GM12878 (cell line): ENCODE data around the gene CACNA2D3. TPM values are rescaled to one million over a fixed set of nuclear protein-coding genes. Genes with fewer than 3 reads are reported as not detected.

Experiments
- ATAC-seq: fragments of 200-7000 bp; cut with Tn5 transposase; 3 replicates; pipeline ENCODE4 v1.9.1; 2020; ENCODE audit warnings: mild to moderate bottlenecking, moderate library complexity
- BruUV-seq: library from RNA; stranded (reverse); fragments of 400-500 nt; replicated peaks from 2 replicates; lab custom pipeline; 2021; lab: Mats Ljungman, UMichigan
- CTCF ChIA-PET: fragments of 300-600 bp; sonication (Branson Sonifier 250); formaldehyde crosslinking; extraction: SDS; loops from one replicate; lab custom pipeline; 2021; ENCODE audit warnings: inconsistent platforms; lab: Yijun Ruan, JAX
- POLR2A ChIA-PET: fragments of 350-600 bp; formaldehyde crosslinking; extraction: SDS; loops from one replicate; lab custom pipeline; 2021; ENCODE audit warnings: inconsistent platforms; lab: Charles Lee
- RAD21 ChIA-PET: fragments of 300-600 bp; sonication (Branson Sonifier 250); formaldehyde crosslinking; loops from one replicate; lab custom pipeline; 2023; ENCODE audit warnings: antibody characterized with exemption; ENCODE audit not compliant: unreplicated experiment; lab: Charles Lee
- SMC1A ChIA-PET: fragments of 300-600 bp; sonication (Branson Sonifier 250); formaldehyde crosslinking; loops from one replicate; lab custom pipeline; 2023; ENCODE audit not compliant: unreplicated experiment, uncharacterized antibody; lab: Charles Lee
- DNase-seq: peaks from one replicate; pipeline ENCODE4 v3.0.0-alpha.2; 2011; ENCODE audit warnings: low read depth, low spot score
- FAIRE-seq: peaks from 3 replicates; lab custom pipeline; 2011; peaks lifted over from hg19 to GRCh38; lab: Jason Lieb, UNC
- H2AFZ ChIP-seq: 2 replicates; pipeline ENCODE4 v1.6.0; 2011; ENCODE audit warnings: low read depth, low read length, control low read depth; ENCODE audit not compliant: control insufficient read depth
- H3K27ac ChIP-seq: 2 replicates; pipeline ENCODE4 v1.5.1; 2011; ENCODE audit warnings: control low read depth; ENCODE audit not compliant: control insufficient read depth, insufficient read depth
- H3K27me3 ChIP-seq, 2 experiments: replicated peaks in 1 of 2; 2 replicates each; pipeline versions ENCODE4 v1.6.0 to v1.6.1; 2011; ENCODE audit warnings: low read length in 1 of 2; ENCODE audit not compliant: control insufficient read depth in 2 of 2, insufficient read depth in 2 of 2
- H3K36me3 ChIP-seq, 2 experiments: 2 replicates each; pipeline ENCODE4 v1.5.1; 2011; ENCODE audit warnings: low read length in 1 of 2; ENCODE audit not compliant: control insufficient read depth in 2 of 2, insufficient read depth in 2 of 2
- H3K4me1 ChIP-seq: 2 replicates; pipeline ENCODE4 v1.6.1; 2011; ENCODE audit warnings: mild to moderate bottlenecking, low read length, moderate library complexity, mixed read lengths; ENCODE audit not compliant: control insufficient read depth, insufficient read depth
- H3K4me2 ChIP-seq: 2 replicates; pipeline ENCODE4 v1.6.0; 2011; ENCODE audit warnings: control low read depth; ENCODE audit not compliant: control insufficient read depth, insufficient read depth
- H3K4me3 ChIP-seq: fragments of 200-600 bp; sonication (generic); 2 replicates; pipeline ENCODE4 v1.5.1; 2016
- H3K79me2 ChIP-seq: 2 replicates; pipeline ENCODE4 v1.6.0; 2011; ENCODE audit warnings: low read length; ENCODE audit not compliant: control insufficient read depth, insufficient read depth
- H3K9ac ChIP-seq: 2 replicates; pipeline ENCODE4 v1.8.0; 2011; ENCODE audit warnings: low read length, control low read depth, mixed read lengths; ENCODE audit not compliant: control insufficient read depth, insufficient read depth
- H3K9me3 ChIP-seq: replicated peaks from 3 replicates; pipeline ENCODE4 v1.5.1; 2011; ENCODE audit warnings: mild to moderate bottlenecking, low read length; ENCODE audit not compliant: control insufficient read depth, insufficient read depth
- H4K20me1 ChIP-seq: 2 replicates; pipeline ENCODE4 v1.6.0; 2011; ENCODE audit not compliant: control insufficient read depth, insufficient read depth
- EED ChIP-seq: sonication (generic); IDR thresholded peaks from 2 replicates; pipeline ENCODE4 v1.6.1; 2016; ENCODE audit warnings: antibody characterized with exemption, low read depth
- GABPA ChIP-seq: IDR thresholded peaks from 2 replicates; pipeline ENCODE4 v1.6.1; 2014; ENCODE audit warnings: antibody characterized with exemption, low read depth, mild to moderate bottlenecking, inconsistent platforms
- NFXL1 ChIP-seq: fragments of 450-650 bp; IDR thresholded peaks from 2 replicates; pipeline ENCODE4 v1.6.1; 2017; ENCODE audit warnings: antibody characterized with exemption, mild to moderate bottlenecking, borderline replicate concordance
- NFYB ChIP-seq: IDR thresholded peaks from 2 replicates; pipeline ENCODE4 v1.6.1; 2011; ENCODE audit warnings: low read depth, mild to moderate bottlenecking, low read length, improper control_type of control experiment, moderate library complexity; ENCODE audit not compliant: insufficient read depth
- POLR2A ChIP-seq: IDR thresholded peaks from 2 replicates; pipeline ENCODE4 v1.6.1; 2011; ENCODE audit warnings: low read depth, mild to moderate bottlenecking, low read length
- POLR2AphosphoS5 ChIP-seq: IDR thresholded peaks from 2 replicates; pipeline ENCODE4 v1.6.1; 2011; ENCODE audit warnings: mild to moderate bottlenecking, low read length, inconsistent platforms
- STAT1 ChIP-seq: fragments of 450-650 bp; conservative IDR thresholded peaks from 2 replicates; pipeline ENCODE4 v1.6.1; 2014; ENCODE audit warnings: antibody characterized with exemption, mild to moderate bottlenecking
- TARDBP ChIP-seq: IDR thresholded peaks from 2 replicates; pipeline ENCODE4 v1.6.1; 2016; ENCODE audit warnings: borderline replicate concordance
- WRNIP1 ChIP-seq: IDR thresholded peaks from 2 replicates; pipeline ENCODE4 v1.6.1; 2011; ENCODE audit warnings: low read depth, low read length, improper control_type of control experiment, borderline replicate concordance
- WGBS: methylation state at CpG from one replicate; pipeline ENCODE4 v1.1.6; 2016; ENCODE audit warnings: low lambda C conversion rate; ENCODE audit not compliant: insufficient replicate concordance, insufficient coverage; ENCODE audit errors: missing lambda C conversion rate; 5-methylcytosine and 5-hydroxymethylcytosine counted together
- in situ Hi-C: fragments of 300-500 bp; cut with MboI; formaldehyde crosslinking; loops from 9 replicates; pipeline ENCODE4 v1.14.3; 2018; ENCODE audit warnings: mixed read lengths
- intact Hi-C: fragments of 100-400 bp; cut with micrococcal nuclease; formaldehyde crosslinking; loops from one replicate; pipeline ENCODE4 v1.14.2; 2022; ENCODE audit not compliant: unreplicated experiment
- polyA plus RNA-seq, 11 experiments: library from polyadenylated mRNA; depleted of rRNA in 4 of 11; unstranded in 6 of 11; stranded (reverse) in 5 of 11; fragments of >200 nt; fragmentation: Nextera tagmentation in 4 of 11; fragmentation: Illumina TruSeq in 1 of 11; extraction: Ambion mirVana in 4 of 11; extraction: Trizol in 1 of 11; gene quantifications; 1 replicate in 1 of 11; 2 replicates in 10 of 11; pipeline versions ENCODE4 v1.2.1 to v1.2.3, GENCODE V29; 2011 to 2016; ENCODE audit warnings: inconsistent platforms in 2 of 11, missing spikeins in 2 of 11, low read depth in 1 of 11
- total RNA-seq, 4 experiments: library from RNA; depleted of rRNA in 3 of 4; stranded (reverse); fragments of >200 nt in 3 of 4; fragmentation: Illumina TruSeq in 1 of 4; extraction: Trizol in 1 of 4; gene quantifications; 2 replicates each; pipeline versions ENCODE4 v1.2.1 to v1.2.3, GENCODE V29; 2013 to 2021
- TF ChIP-seq, protein P1 (sequence below): fragments of 450-650 bp; formaldehyde crosslinking; IDR thresholded peaks from 2 replicates; pipeline ENCODE4 v1.4.0; 2022; ENCODE audit warnings: mild to moderate bottlenecking, moderate library complexity
- TF ChIP-seq, protein P2 (sequence below): fragments of 450-650 bp; conservative IDR thresholded peaks from 2 replicates; pipeline ENCODE4 v1.6.1; 2017; ENCODE audit warnings: mild to moderate bottlenecking, moderate library complexity
- TF ChIP-seq, protein P3 (sequence below): fragments of 450-650 bp; IDR thresholded peaks from 2 replicates; pipeline ENCODE4 v1.6.1; 2017; ENCODE audit warnings: low read depth, mild to moderate bottlenecking, moderate library complexity

Gene CACNA2D3
- total and polyA plus RNA-seq, 10 of the 15 experiments (the other 5 are each of a cell fraction or from before 2014, with no cell fraction given), result not detected

DNA sequence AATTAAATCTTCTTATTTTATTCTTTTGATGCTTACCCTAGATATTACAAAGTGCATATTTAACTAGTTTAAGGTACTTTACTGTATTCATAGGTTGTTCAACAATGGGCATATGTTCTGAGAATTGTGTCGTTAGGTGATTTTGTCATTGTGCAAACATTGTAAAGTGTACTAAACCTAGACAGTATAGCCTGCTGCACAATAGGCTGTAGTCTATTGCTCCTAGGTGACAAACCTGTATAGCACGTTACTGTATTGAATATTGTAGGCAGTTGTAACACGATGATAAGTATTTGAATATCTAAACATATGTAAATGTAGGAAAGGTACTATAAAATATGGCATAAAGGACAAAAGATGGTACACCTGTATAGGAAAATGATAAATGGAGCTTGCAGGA is 100.7 kb downstream of the CACNA2D3 start:
- Histone ChIP-seq H4K20me1 (no peaks in the 10 kb centered on the region), H3K27me3 (no peaks in the 10 kb centered on the region), H3K4me1 (no peaks in the 10 kb centered on the region), H3K79me2 (no peaks in the 10 kb centered on the region), H2AFZ (no peak overlapping the region), H3K27ac (no peak overlapping the region), H3K9me3 (no peaks in the 10 kb centered on the region), H3K4me3 (no peak overlapping the region), H3K9ac (no peak overlapping the region), H3K36me3 (no peaks in the 10 kb centered on the region), H3K4me2 (no peak overlapping the region)
- RAD21 ChIA-PET, result no interaction called here
- POLR2A ChIA-PET, result no interaction called here
- FAIRE-seq, result no peak
- no peak for DNase-seq
- TF ChIP-seq POLR2AphosphoS5 (no peak), NFYB (no peak), EED (no peak), TARDBP (no peak), WRNIP1 (no peak), NFXL1 (no peak), POLR2A (no peak), GABPA (no peak), STAT1 (no peak)
- TF ChIP-seq, protein P1, sequence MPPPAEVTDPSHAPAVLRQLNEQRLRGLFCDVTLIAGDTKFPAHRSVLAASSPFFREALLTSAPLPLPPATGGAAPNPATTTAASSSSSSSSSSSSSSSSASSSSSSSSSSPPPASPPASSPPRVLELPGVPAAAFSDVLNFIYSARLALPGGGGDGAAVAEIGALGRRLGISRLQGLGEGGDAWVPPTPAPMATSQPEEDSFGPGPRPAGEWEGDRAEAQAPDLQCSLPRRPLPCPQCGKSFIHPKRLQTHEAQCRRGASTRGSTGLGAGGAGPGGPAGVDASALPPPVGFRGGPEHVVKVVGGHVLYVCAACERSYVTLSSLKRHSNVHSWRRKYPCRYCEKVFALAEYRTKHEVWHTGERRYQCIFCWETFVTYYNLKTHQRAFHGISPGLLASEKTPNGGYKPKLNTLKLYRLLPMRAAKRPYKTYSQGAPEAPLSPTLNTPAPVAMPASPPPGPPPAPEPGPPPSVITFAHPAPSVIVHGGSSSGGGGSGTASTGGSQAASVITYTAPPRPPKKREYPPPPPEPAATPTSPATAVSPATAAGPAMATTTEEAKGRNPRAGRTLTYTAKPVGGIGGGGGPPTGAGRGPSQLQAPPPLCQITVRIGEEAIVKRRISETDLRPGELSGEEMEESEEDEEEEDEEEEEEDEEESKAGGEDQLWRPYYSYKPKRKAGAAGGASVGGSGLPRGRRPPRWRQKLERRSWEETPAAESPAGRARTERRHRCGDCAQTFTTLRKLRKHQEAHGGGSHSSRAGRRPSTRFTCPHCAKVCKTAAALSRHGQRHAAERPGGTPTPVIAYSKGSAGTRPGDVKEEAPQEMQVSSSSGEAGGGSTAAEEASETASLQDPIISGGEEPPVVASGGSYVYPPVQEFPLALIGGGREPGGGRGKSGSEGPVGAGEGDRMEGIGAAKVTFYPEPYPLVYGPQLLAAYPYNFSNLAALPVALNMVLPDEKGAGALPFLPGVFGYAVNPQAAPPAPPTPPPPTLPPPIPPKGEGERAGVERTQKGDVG (CRISPR knock-in tag), result no peak
- TF ChIP-seq, protein P2, sequence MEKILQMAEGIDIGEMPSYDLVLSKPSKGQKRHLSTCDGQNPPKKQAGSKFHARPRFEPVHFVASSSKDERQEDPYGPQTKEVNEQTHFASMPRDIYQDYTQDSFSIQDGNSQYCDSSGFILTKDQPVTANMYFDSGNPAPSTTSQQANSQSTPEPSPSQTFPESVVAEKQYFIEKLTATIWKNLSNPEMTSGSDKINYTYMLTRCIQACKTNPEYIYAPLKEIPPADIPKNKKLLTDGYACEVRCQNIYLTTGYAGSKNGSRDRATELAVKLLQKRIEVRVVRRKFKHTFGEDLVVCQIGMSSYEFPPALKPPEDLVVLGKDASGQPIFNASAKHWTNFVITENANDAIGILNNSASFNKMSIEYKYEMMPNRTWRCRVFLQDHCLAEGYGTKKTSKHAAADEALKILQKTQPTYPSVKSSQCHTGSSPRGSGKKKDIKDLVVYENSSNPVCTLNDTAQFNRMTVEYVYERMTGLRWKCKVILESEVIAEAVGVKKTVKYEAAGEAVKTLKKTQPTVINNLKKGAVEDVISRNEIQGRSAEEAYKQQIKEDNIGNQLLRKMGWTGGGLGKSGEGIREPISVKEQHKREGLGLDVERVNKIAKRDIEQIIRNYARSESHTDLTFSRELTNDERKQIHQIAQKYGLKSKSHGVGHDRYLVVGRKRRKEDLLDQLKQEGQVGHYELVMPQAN, result no peak
- TF ChIP-seq, protein P3, sequence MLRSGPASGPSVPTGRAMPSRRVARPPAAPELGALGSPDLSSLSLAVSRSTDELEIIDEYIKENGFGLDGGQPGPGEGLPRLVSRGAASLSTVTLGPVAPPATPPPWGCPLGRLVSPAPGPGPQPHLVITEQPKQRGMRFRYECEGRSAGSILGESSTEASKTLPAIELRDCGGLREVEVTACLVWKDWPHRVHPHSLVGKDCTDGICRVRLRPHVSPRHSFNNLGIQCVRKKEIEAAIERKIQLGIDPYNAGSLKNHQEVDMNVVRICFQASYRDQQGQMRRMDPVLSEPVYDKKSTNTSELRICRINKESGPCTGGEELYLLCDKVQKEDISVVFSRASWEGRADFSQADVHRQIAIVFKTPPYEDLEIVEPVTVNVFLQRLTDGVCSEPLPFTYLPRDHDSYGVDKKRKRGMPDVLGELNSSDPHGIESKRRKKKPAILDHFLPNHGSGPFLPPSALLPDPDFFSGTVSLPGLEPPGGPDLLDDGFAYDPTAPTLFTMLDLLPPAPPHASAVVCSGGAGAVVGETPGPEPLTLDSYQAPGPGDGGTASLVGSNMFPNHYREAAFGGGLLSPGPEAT, result no peak
- intact Hi-C loops, result no loop called here
- in situ Hi-C loops, result no loop called here
- CTCF ChIA-PET, result no interaction called here
- BruUV-seq, result no TSS peak
- ATAC-seq, result no peak
- SMC1A ChIA-PET, result no interaction called here
- 42% methylated on average over 3 of the region's 3 CpGs for WGBS
